Heart left ventricle (tissue), 13 donors: ENCODE results near the gene TMEM232.

Experiments
- POLR2A ChIP-seq, 2 donors: fragments of 450-650 bp; IDR thresholded peaks; one replicate each; pipeline ENCODE4 v1.6.1; 2017; ENCODE audit warnings: antibody characterized with exemption in 2 of 2, mild to moderate bottlenecking in 2 of 2, moderate library complexity in 2 of 2
- TF ChIP-seq, protein P1 (sequence below), 12 donors: fragments of 200-600 bp; sonication (generic) in 4 of 12; IDR thresholded peaks; one replicate each; pipeline versions ENCODE4 v1.5.0 to v1.8.0; 2018 to 2022; ENCODE audit warnings: antibody characterized with exemption in 12 of 12, mild to moderate bottlenecking in 5 of 12
- donor health status: ischemic (EF 13 %, LVEDD 7.1; RV severe dilation, severe dysfunction).
- donor health status: DM: no; HTN: yes; CAD: no.
- donor health status: DM: no; HTN: no; CAD: no.
- donor health status: ischemic (EF 25% LVEDD 6.9; RV normal size, moderate dysfunction).
- donor health status: ischemic (EF 25% LVEDD 5.7; RV mildly dilated, moderate dysfunction).
- donor health status: ischemic (EF 35%, LVEDD 5.7; RV mildly dilated, moderate dysfunction).
- donor health status: nonischemic (EF 11% LVEDD 7.7; RV severe dilation, severe dysfunction).
- donor health status: DM: yes; HTN: yes; CAD: no.
- donor health status: PGD.
- donor health status: ischemic (EF 29% LVEDD 5.4; RV normal size, mild dysfunction).
- donor health status: nonischemic (EF 23%, LVEDD 6.1; RV moderate dilation, normal function).

DNA sequence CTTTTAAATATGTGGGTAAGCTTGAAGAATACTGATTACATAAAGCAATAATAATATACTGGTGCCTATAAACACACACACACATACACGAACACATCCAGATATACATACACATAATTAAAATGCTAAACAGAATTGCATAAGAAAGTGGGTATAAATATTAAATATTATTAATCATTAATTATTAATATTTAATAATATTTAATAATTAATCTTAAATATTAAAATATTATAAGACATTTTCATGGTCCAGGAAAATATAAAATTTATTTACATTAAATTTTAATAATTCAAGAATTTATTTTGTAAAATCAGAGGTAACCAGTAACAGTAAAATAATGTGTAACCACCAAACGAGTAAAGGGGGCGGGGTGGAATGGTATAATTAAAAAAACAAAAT lies 178.3 kb downstream of the TMEM232 start:
- TF ChIP-seq, protein P1, sequence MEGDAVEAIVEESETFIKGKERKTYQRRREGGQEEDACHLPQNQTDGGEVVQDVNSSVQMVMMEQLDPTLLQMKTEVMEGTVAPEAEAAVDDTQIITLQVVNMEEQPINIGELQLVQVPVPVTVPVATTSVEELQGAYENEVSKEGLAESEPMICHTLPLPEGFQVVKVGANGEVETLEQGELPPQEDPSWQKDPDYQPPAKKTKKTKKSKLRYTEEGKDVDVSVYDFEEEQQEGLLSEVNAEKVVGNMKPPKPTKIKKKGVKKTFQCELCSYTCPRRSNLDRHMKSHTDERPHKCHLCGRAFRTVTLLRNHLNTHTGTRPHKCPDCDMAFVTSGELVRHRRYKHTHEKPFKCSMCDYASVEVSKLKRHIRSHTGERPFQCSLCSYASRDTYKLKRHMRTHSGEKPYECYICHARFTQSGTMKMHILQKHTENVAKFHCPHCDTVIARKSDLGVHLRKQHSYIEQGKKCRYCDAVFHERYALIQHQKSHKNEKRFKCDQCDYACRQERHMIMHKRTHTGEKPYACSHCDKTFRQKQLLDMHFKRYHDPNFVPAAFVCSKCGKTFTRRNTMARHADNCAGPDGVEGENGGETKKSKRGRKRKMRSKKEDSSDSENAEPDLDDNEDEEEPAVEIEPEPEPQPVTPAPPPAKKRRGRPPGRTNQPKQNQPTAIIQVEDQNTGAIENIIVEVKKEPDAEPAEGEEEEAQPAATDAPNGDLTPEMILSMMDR (IDR thresholded peaks at IDR 0.05), result no peak
- TF ChIP-seq POLR2A (IDR thresholded peaks at IDR 0.05), result no peak
